Endothelial cell (in vitro differentiated cells): ENCODE measurements around the gene CCDC171. TPM values are rescaled to one million over a fixed set of nuclear protein-coding genes. Genes with fewer than 3 reads are reported as not detected.

Source experiments
- DNase-seq: peaks from one replicate; pipeline ENCODE4 v3.0.0; 2021; ENCODE audit warnings: low spot score
- H3K27ac Mint-ChIP-seq: one replicate; pipeline ENCODE4 v1.8.0; 2021; ENCODE audit warnings: mixed read lengths, inconsistent platforms; ENCODE audit not compliant: unreplicated experiment
- H3K27me3 Mint-ChIP-seq: one replicate; pipeline ENCODE4 v1.8.0; 2021; ENCODE audit warnings: mild to moderate bottlenecking, moderate library complexity, mixed read lengths, inconsistent platforms; ENCODE audit not compliant: unreplicated experiment
- H3K36me3 Mint-ChIP-seq: one replicate; pipeline ENCODE4 v1.8.0; 2021; ENCODE audit warnings: mild to moderate bottlenecking, low read depth, mixed read lengths, inconsistent platforms; ENCODE audit not compliant: unreplicated experiment
- H3K4me1 Mint-ChIP-seq: one replicate; pipeline ENCODE4 v1.8.0; 2021; ENCODE audit warnings: mild to moderate bottlenecking, mixed read lengths, inconsistent platforms; ENCODE audit not compliant: unreplicated experiment
- H3K4me3 Mint-ChIP-seq: one replicate; pipeline ENCODE4 v1.8.0; 2021; ENCODE audit warnings: mild to moderate bottlenecking, mixed read lengths, inconsistent platforms; ENCODE audit not compliant: unreplicated experiment
- H3K9me3 Mint-ChIP-seq: one replicate; pipeline ENCODE4 v1.8.0; 2021; ENCODE audit warnings: mixed read lengths, inconsistent platforms; ENCODE audit not compliant: unreplicated experiment
- total RNA-seq: library from RNA; stranded (reverse); fragmentation: NEBNext Ultra II Directional; extraction: Animal tissue kit (Norgen Biotek cat#: 25700); gene quantifications from one replicate; pipeline ENCODE4 v1.2.1, GENCODE V29; 2021; ENCODE audit not compliant: unreplicated experiment
- TF ChIP-seq, protein P1 (sequence below): fragments of 200-600 bp; sonication (generic); IDR thresholded peaks from one replicate; pipeline ENCODE4 v1.5.0; 2021; ENCODE audit warnings: antibody characterized with exemption; ENCODE audit not compliant: unreplicated experiment

CCDC171 gene
- total RNA-seq, 1 donor from 2014 or later, result 6.5 TPM

DNA sequence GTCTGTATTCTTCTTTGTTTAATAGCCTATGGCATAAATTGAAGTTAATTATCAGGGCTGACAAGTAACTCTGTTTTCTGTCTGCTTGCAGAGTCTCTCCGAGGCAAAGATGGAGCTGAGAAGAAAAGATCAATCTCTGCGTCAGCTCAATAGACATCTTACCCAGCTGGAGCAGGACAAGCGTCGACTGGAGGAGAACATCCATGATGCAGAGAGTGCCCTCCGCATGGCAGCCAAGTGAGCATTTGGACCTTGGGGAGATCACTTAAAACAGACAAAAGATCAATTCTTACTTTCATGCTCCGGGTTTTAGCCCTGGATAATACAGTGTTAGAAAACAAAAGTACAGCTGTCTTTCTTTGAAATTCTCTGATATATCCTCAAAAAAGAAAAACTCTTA lies 293.8 kb downstream of the CCDC171 start:
- Mint-ChIP-seq H3K9me3 (no peaks in the 10 kb centered on the region), H3K36me3 (no peaks in the 10 kb centered on the region), H3K27ac (no peak overlapping the region), H3K4me3 (no peak overlapping the region), H3K4me1 (no peaks in the 10 kb centered on the region), H3K27me3 (no peaks in the 10 kb centered on the region)
- no peak for DNase-seq
- TF ChIP-seq, protein P1, sequence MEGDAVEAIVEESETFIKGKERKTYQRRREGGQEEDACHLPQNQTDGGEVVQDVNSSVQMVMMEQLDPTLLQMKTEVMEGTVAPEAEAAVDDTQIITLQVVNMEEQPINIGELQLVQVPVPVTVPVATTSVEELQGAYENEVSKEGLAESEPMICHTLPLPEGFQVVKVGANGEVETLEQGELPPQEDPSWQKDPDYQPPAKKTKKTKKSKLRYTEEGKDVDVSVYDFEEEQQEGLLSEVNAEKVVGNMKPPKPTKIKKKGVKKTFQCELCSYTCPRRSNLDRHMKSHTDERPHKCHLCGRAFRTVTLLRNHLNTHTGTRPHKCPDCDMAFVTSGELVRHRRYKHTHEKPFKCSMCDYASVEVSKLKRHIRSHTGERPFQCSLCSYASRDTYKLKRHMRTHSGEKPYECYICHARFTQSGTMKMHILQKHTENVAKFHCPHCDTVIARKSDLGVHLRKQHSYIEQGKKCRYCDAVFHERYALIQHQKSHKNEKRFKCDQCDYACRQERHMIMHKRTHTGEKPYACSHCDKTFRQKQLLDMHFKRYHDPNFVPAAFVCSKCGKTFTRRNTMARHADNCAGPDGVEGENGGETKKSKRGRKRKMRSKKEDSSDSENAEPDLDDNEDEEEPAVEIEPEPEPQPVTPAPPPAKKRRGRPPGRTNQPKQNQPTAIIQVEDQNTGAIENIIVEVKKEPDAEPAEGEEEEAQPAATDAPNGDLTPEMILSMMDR, result no peak

DNA sequence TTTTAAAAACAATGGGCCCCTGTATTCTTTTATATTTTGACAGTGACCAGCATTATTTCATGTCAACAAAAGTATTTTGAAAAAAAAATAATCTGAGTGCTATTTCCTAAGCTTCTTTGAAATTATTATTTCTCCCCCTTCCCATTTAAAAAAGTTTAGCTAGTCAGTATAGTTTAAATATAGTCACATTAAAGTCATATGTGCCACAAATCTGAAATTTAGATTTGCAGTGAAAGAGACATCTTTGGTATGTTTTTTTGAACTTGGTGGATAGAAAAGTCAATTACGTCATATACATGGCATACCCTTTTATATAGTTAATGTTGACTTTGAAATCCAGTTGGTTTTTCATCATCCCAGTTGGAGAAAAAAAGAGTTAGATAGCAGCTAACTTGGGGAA lies 297.0 kb downstream of the CCDC171 start:
- Mint-ChIP-seq H3K4me3 (no peak overlapping the region), H3K36me3 (no peaks in the 10 kb centered on the region), H3K27me3 (no peaks in the 10 kb centered on the region), H3K4me1 (no peaks in the 10 kb centered on the region), H3K27ac (no peak overlapping the region), H3K9me3 (no peaks in the 10 kb centered on the region)
- TF ChIP-seq, protein P1, result no peak
- no peak for DNase-seq

DNA sequence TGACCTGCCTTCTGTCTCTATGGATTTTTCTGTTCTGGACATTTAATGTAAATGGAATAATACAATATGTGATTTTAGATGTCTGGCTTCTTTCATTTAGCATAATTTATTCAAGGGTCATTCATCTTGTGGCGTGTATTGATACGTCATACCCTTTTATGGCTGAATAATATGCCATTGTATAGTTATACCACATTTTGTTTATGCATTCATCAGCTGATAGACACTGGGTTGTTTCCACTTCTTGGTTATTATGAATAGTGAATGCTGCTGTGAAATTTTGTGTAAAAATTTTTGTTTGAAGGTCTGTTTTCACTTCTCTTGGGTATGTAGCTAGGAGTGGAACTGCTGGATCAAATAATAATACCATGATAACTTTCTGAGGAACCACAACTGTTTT lies 298.9 kb downstream of the CCDC171 start:
- H3K27ac Mint-ChIP-seq, result no peak overlapping the region

DNA sequence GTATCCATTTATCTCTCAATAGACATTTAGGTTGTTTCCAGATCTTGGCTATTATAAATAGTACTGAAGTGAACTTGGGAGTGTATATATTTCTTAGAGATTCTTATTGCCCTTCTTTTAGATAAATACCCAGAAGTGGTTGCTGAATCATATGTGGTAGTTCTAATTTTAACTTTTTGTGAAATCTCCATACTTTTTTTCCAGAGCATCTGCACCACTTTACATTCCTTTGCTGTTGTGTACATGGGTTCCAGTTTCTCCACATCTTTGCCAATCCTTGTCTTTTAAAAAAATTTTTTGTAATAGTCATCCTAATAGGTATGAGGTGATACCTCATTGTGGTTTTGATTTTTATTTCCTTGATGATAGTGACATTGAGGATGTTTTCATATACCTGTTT lies 303.7 kb downstream of the CCDC171 start:
- Mint-ChIP-seq H3K9me3 (no peaks in the 10 kb centered on the region), H3K4me3 (no peak overlapping the region), H3K36me3 (no peaks in the 10 kb centered on the region), H3K27ac (no peak overlapping the region), H3K4me1 (peaks cover 13% of the 10 kb centered on the region), H3K27me3 (no peaks in the 10 kb centered on the region)
- TF ChIP-seq, protein P1, result no peak
- DNase-seq, result no peak

More for the DNA sequence above, 298.9 kb downstream of the CCDC171 start:
- no peak overlapping the region for H3K4me3 Mint-ChIP-seq
- no peaks in the 10 kb centered on the region for H3K27me3 Mint-ChIP-seq
- no peaks in the 10 kb centered on the region for H3K4me1 Mint-ChIP-seq
- no peaks in the 10 kb centered on the region for H3K36me3 Mint-ChIP-seq
- TF ChIP-seq, protein P1, result no peak
- no peak for DNase-seq
- no peaks in the 10 kb centered on the region for H3K9me3 Mint-ChIP-seq

DNA sequence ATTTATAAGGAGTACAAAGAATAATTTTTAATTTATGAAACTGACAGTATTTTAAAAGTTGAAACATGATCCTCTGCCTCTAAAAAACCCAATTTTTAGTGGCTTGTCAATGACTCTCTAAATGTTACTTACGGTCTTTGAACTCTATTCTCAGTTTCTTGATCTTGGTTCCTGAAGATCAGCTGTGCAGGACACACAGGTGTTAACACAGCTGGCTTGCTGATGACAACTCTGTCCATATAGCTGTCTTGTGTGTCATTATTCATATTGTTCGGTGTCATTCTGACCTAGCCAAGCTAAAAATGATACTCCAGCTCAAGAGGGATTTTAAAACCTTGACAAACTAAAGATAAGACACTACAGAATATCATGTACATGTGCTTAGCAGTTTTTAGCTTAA lies 314.5 kb downstream of the CCDC171 start:
- no peak overlapping the region for H3K27ac Mint-ChIP-seq
- TF ChIP-seq, protein P1, result no peak
- H3K27me3 Mint-ChIP-seq, result no peaks in the 10 kb centered on the region
- H3K4me3 Mint-ChIP-seq, result no peak overlapping the region
- no peaks in the 10 kb centered on the region for H3K36me3 Mint-ChIP-seq
- DNase-seq, result no peak
- H3K4me1 Mint-ChIP-seq, result peaks cover 2% of the 10 kb centered on the region
- H3K9me3 Mint-ChIP-seq, result no peaks in the 10 kb centered on the region
